ENCODE data around the gene UBAP2L. TPM values are rescaled to one million over a fixed set of nuclear protein-coding genes. Genes with fewer than 3 reads are reported as not detected.
"Not testable (repeated sequence)": the region's sequence is repeated elsewhere in the genome, so short reads cannot be mapped to it uniquely, and the experiment has no call there.

Gene UBAP2L
- polyA plus RNA-seq, 4 donors = 29.7 to 133 (median 41.1) TPM

DNA sequence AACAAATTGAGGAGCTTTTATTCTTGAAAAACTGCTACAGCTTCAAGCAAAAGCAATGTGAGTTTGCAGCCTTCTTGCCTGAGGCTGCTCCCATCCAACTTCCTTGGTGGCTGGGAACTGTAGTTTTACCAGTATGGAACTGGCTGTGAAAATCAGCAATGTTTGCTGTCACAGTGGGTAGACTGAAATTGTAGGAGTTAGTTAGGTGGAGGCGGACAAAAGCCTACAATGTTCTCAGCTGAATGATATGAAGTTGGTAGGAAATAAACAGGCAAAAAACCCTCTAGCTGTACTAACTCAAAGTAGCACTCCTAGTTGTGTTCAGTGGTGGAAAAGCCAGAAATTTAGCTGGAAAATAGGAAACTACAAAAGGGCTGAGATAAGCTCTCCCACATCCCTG is 70.2 kb downstream of the UBAP2L start:
- no peak for DNase-seq
- Histone ChIP-seq H3K9me3 (ENCODE audit: control insufficient read depth in 2 of 2, insufficient read depth in 1 of 2, low read depth in 1 of 2, low read length in 1 of 2) (peaks cover 0 to 21% of the 10 kb centered on the region in 2 donors), H3K27me3 (ENCODE audit: control insufficient read depth in 3 of 3, insufficient read depth in 3 of 3, low read length in 3 of 3) (no peaks in the 10 kb centered on the region), H3K36me3 (ENCODE audit: control insufficient read depth in 3 of 3, insufficient read depth in 2 of 3, low read depth in 1 of 3, low read length in 3 of 3) (no peaks in the 10 kb centered on the region), H3K4me3 (ENCODE audit: low read depth in 1 of 3, low read length in 3 of 3) (no peak overlapping the region), H3K4me1 (ENCODE audit: control insufficient read depth in 3 of 3, insufficient read depth in 2 of 3, low read depth in 1 of 3, low read length in 2 of 3) (no peaks in the 10 kb centered on the region), H3K27ac (ENCODE audit: low read depth in 1 of 3, low read length in 2 of 3) (no peak overlapping the region)
- no peak for FAIRE-seq
- 86 to 92% (median 87%) methylated on average over 1 of the region's 1 CpG for WGBS, 3 donors

- H3K9me3 ChIP-seq (ENCODE audit: control insufficient read depth in 2 of 2, insufficient read depth in 1 of 2, low read depth in 1 of 2, low read length in 1 of 2) = peaks cover 0 to 28% of the 10 kb centered on the region in 2 donors
- no peak overlapping the region for H3K4me3 ChIP-seq (ENCODE audit: low read depth in 1 of 3, low read length in 3 of 3)
- no peaks in the 10 kb centered on the region for H3K27me3 ChIP-seq (ENCODE audit: control insufficient read depth in 3 of 3, insufficient read depth in 3 of 3, low read length in 3 of 3)
- no peaks in the 10 kb centered on the region for H3K36me3 ChIP-seq (ENCODE audit: control insufficient read depth in 3 of 3, insufficient read depth in 2 of 3, low read depth in 1 of 3, low read length in 3 of 3)
- DNase-seq (no peak), FAIRE-seq (no peak)
- no peaks in the 10 kb centered on the region for H3K4me1 ChIP-seq (ENCODE audit: control insufficient read depth in 3 of 3, insufficient read depth in 2 of 3, low read depth in 1 of 3, low read length in 2 of 3)
- H3K27ac ChIP-seq (ENCODE audit: low read depth in 1 of 3, low read length in 2 of 3) = no peak overlapping the region
- WGBS, 3 donors = 72 to 83% (median 81%) methylated on average over 8 of the region's 8 CpGs
Observed at GRCh38 chr1:154295408-154296235, 74.9 kb downstream of the UBAP2L start.

- FAIRE-seq (no peak), DNase-seq (no peak)
- H3K27me3 ChIP-seq (ENCODE audit: control insufficient read depth in 3 of 3, insufficient read depth in 3 of 3, low read length in 3 of 3) = no peaks in the 10 kb centered on the region
- no peaks in the 10 kb centered on the region for H3K4me1 ChIP-seq (ENCODE audit: control insufficient read depth in 3 of 3, insufficient read depth in 2 of 3, low read depth in 1 of 3, low read length in 2 of 3)
- H3K4me3 ChIP-seq (ENCODE audit: low read depth in 1 of 3, low read length in 3 of 3) = no peak overlapping the region
- WGBS, 3 donors = 68 to 96% (median 93%) methylated on average over 1 of the region's 1 CpG
- H3K9me3 ChIP-seq (ENCODE audit: control insufficient read depth in 2 of 2, insufficient read depth in 1 of 2, low read depth in 1 of 2, low read length in 1 of 2) = peaks cover 0 to 8% of the 10 kb centered on the region in 2 donors
- no peaks in the 10 kb centered on the region for H3K36me3 ChIP-seq (ENCODE audit: control insufficient read depth in 3 of 3, insufficient read depth in 2 of 3, low read depth in 1 of 3, low read length in 3 of 3)
- no peak overlapping the region for H3K27ac ChIP-seq (ENCODE audit: low read depth in 1 of 3, low read length in 2 of 3)
Observed at GRCh38 chr1:154301582-154301981, 80.8 kb downstream of the UBAP2L start.

GRCh38 chr1:154304664-154305337 is 84.0 kb downstream of the UBAP2L start:
- no peak overlapping the region for H3K27ac ChIP-seq (ENCODE audit: low read depth in 1 of 3, low read length in 2 of 3)
- H3K9me3 ChIP-seq (ENCODE audit: control insufficient read depth in 2 of 2, insufficient read depth in 1 of 2, low read depth in 1 of 2, low read length in 1 of 2) = peaks cover 0 to 8% of the 10 kb centered on the region in 2 donors
- H3K36me3 ChIP-seq (ENCODE audit: control insufficient read depth in 3 of 3, insufficient read depth in 2 of 3, low read depth in 1 of 3, low read length in 3 of 3) = no peaks in the 10 kb centered on the region
- DNase-seq (no peak), FAIRE-seq (no peak)
- H3K4me3 ChIP-seq (ENCODE audit: low read depth in 1 of 3, low read length in 3 of 3) = no peak overlapping the region
- 80 to 83% (median 80%) methylated on average over 9 of the region's 9 CpGs for WGBS, 3 donors
- no peaks in the 10 kb centered on the region for H3K27me3 ChIP-seq (ENCODE audit: control insufficient read depth in 3 of 3, insufficient read depth in 3 of 3, low read length in 3 of 3)
- H3K4me1 ChIP-seq (ENCODE audit: control insufficient read depth in 3 of 3, insufficient read depth in 2 of 3, low read depth in 1 of 3, low read length in 2 of 3) = no peaks in the 10 kb centered on the region

DNA sequence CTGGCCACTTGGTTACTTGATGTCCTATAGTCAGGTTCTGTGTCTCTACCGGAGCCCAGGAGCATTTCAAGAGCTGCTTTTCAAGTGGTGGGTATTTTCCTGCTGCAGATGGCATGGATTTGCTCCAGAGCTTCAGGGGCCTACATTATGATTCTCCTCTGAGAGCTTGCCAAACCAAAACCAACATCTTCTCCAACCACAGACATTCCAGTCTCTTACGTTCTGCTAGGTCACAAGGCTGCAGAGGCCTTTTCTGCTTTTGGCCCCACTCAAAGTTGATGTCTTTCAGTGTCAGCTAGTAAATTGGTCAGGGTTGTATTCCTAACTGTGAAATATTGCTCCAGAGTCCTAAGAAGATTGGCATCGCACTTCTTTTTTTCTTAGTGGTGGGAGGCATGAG is 85.4 kb downstream of the UBAP2L start:
- Histone ChIP-seq H3K36me3 (ENCODE audit: control insufficient read depth in 3 of 3, insufficient read depth in 2 of 3, low read depth in 1 of 3, low read length in 3 of 3) (no peaks in the 10 kb centered on the region), H3K27ac (ENCODE audit: low read depth in 1 of 3, low read length in 2 of 3) (no peak overlapping the region), H3K4me1 (ENCODE audit: control insufficient read depth in 3 of 3, insufficient read depth in 2 of 3, low read depth in 1 of 3, low read length in 2 of 3) (no peaks in the 10 kb centered on the region), H3K4me3 (ENCODE audit: low read depth in 1 of 3, low read length in 3 of 3) (no peak overlapping the region), H3K27me3 (ENCODE audit: control insufficient read depth in 3 of 3, insufficient read depth in 3 of 3, low read length in 3 of 3) (no peaks in the 10 kb centered on the region), H3K9me3 (ENCODE audit: control insufficient read depth in 2 of 2, insufficient read depth in 1 of 2, low read depth in 1 of 2, low read length in 1 of 2) (peaks cover 0 to 8% of the 10 kb centered on the region in 2 donors)
- WGBS, 3 donors = 89 to 90% (median 89%) methylated on average over 3 of the region's 3 CpGs
- FAIRE-seq = no peak
- no peak for DNase-seq

- WGBS, 3 donors = 40 to 52% (median 51%) methylated on average over 4 of the region's 4 CpGs
- FAIRE-seq; H3K27me3 ChIP-seq (ENCODE audit: control insufficient read depth in 3 of 3, insufficient read depth in 3 of 3, low read length in 3 of 3); H3K27ac ChIP-seq (ENCODE audit: low read depth in 1 of 3, low read length in 2 of 3); H3K36me3 ChIP-seq (ENCODE audit: control insufficient read depth in 3 of 3, insufficient read depth in 2 of 3, low read depth in 1 of 3, low read length in 3 of 3); H3K9me3 ChIP-seq (ENCODE audit: control insufficient read depth in 2 of 2, insufficient read depth in 1 of 2, low read depth in 1 of 2, low read length in 1 of 2); H3K4me1 ChIP-seq (ENCODE audit: control insufficient read depth in 3 of 3, insufficient read depth in 2 of 3, low read depth in 1 of 3, low read length in 2 of 3); H3K4me3 ChIP-seq (ENCODE audit: low read depth in 1 of 3, low read length in 3 of 3): not testable (repeated sequence)
- DNase-seq = peak in 1 of 2 donors; percentile 33
Observed at GRCh38 chr1:154307670-154308270, 87.0 kb downstream of the UBAP2L start.

DNA sequence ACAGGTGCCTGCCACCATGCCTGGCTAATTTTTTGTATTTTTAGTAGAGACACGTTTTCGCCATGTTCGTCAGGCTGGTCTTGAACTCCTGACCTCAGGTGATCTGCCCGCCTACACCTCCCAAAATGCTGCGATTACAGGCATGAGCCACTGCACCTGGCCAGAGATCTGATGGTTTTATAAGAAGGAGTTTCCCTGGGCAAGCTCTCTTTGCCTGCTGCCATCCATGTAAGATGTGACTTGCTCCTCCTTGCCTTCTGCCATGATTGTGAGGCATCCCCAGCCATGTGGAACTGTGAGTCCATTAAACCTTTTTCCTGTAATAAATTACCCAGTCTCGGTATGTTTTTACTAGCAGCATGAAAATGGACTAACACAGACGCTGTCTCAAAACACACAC is 88.4 kb downstream of the UBAP2L start:
- not testable (repeated sequence) for FAIRE-seq; H3K4me3 ChIP-seq (ENCODE audit: low read depth in 1 of 3, low read length in 3 of 3); H3K36me3 ChIP-seq (ENCODE audit: control insufficient read depth in 3 of 3, insufficient read depth in 2 of 3, low read depth in 1 of 3, low read length in 3 of 3); H3K9me3 ChIP-seq (ENCODE audit: control insufficient read depth in 2 of 2, insufficient read depth in 1 of 2, low read depth in 1 of 2, low read length in 1 of 2); H3K4me1 ChIP-seq (ENCODE audit: control insufficient read depth in 3 of 3, insufficient read depth in 2 of 3, low read depth in 1 of 3, low read length in 2 of 3); H3K27ac ChIP-seq (ENCODE audit: low read depth in 1 of 3, low read length in 2 of 3); H3K27me3 ChIP-seq (ENCODE audit: control insufficient read depth in 3 of 3, insufficient read depth in 3 of 3, low read length in 3 of 3); DNase-seq
- WGBS, 3 donors = 81 to 91% (median 83%) methylated on average over 7 of the region's 7 CpGs

- not testable (repeated sequence) for DNase-seq; H3K27ac ChIP-seq (ENCODE audit: low read depth in 1 of 3, low read length in 2 of 3); H3K4me1 ChIP-seq (ENCODE audit: control insufficient read depth in 3 of 3, insufficient read depth in 2 of 3, low read depth in 1 of 3, low read length in 2 of 3); FAIRE-seq; H3K4me3 ChIP-seq (ENCODE audit: low read depth in 1 of 3, low read length in 3 of 3); H3K27me3 ChIP-seq (ENCODE audit: control insufficient read depth in 3 of 3, insufficient read depth in 3 of 3, low read length in 3 of 3); H3K36me3 ChIP-seq (ENCODE audit: control insufficient read depth in 3 of 3, insufficient read depth in 2 of 3, low read depth in 1 of 3, low read length in 3 of 3)
- H3K9me3 ChIP-seq (ENCODE audit: control insufficient read depth in 2 of 2, insufficient read depth in 1 of 2, low read depth in 1 of 2, low read length in 1 of 2) = peaks cover 0 to 16% of the 10 kb centered on the region in 2 donors
- 72 to 85% (median 81%) methylated on average over 9 to 13 of the region's 13 CpGs for WGBS, 3 donors
Observed at GRCh38 chr1:154312229-154313065, 91.7 kb downstream of the UBAP2L start.

Measured in small intestine (tissue), 7 donors.